Measurements from ENCODE around the gene AMIGO1.

AMIGO1 gene

DNA sequence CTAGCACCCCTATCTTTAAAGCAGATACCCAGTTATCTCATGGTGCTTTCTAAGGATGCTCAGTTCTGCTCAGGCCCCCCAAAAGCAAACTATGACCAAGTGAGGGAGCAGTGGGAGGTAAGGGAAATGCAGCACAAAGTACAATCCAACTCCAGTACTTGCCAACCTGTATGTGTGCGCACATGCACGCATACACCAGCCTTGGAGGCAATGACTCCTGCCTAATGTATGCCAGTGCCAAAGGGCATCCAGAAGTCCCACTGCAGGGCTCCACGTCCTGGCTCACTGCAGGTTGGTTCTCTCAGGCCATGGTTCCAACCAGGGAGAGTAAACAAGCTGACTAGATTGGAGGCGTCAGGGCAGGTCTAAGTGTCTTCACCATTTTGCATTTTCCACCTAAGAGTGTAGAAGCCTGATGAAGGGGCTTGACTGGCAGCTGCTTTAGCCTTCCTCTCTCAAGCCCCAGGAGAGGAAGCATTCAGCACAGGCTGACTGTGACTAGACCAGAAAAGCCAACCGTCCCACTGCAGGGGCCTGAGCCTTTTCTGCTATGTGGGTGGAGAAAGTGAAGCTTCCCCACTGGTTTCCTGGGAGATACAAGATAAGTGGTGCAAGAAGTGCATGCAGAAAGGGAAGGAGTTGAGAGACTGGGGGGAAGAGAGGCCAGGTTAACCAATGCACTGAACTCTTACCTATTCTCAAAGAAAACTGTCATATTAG, 7.7 kb downstream of the AMIGO1 start:
- no peak for DNase-seq

DNA sequence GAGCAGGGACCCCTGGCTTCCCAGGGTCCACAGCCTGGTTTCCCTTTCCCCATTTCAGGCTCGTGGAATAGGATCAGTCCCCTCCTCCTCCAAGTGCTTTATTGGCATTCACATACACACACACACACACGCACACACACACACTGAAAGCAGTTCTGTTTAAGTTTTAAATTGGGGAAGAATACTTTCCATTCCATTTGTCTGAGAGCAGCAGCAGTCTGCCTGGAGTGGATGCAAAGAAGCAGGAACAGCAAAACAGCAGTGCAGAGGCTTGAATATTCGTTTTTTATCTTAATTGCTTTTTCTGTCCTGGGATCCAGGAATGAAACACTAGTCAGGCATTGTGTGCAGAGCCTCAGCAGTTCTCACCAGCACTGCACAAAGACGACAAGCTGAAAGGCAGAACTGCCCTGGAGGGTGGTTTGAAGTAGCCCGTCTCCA, 8.6 kb downstream of the AMIGO1 start:
- DNase-seq, result peak; percentile 75

DNA sequence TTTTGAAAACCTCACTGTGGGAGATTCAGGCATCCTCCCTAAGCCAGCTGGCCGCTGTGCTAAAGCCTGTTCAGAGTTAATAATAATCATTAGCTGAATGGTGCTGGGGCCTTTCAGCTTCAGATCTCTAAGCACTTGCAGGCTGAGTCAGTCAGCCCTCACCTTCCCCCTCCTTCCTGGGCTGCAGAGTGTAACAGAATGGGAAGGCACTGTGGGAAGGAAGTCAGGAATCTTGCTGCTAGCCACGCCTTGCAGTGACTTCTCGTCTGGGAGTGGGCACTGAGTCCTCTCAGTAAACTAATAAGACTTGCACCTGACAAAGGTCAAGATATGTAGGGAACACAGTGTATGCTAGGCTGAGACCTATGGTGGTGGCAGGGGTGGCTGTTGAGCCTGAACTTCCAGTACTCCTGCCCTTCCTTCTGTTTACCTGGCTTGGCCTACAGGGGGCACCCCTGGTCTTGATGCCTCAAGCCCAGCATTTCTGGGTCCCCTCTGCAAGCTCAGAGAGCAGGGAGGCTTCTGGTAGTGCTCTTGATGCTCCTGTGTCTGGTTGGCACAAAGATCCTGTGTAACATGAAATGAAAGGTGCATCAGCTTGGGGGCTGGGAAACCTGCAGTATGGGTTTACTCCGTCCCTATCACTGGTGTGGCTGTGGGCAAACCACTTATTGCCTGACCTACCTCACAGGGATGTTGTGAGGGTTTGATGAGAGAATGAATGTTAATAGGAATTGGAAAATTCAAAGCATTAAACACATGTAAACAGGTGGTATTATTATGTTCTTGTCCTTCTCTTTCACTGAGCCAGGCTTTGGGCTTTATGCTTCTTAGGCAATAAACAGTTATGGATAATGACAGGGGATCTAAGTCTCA, 9.6 kb downstream of the AMIGO1 start:
- peak; percentile 53 for DNase-seq

DNA sequence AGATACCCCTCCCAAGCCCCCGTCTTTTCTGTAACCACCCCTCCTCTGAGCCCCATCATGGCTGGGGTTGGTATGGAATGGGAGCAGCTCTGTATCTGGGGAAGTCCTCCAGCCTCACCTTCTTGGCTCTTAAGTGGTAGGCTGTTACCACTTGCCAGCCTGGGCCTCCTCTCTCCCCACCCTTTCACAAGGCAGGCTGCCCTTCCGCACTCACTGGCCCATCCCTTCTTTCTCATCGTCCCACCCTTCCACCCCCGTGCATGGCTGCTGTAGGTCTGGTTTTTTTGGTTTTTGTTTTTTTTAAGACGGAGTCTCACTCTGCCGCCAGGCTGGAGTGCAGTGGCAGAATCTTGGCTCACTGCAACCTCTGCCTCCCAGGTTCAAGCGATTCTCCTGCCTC, 10.4 kb downstream of the AMIGO1 start:
- no peak for DNase-seq

DNA sequence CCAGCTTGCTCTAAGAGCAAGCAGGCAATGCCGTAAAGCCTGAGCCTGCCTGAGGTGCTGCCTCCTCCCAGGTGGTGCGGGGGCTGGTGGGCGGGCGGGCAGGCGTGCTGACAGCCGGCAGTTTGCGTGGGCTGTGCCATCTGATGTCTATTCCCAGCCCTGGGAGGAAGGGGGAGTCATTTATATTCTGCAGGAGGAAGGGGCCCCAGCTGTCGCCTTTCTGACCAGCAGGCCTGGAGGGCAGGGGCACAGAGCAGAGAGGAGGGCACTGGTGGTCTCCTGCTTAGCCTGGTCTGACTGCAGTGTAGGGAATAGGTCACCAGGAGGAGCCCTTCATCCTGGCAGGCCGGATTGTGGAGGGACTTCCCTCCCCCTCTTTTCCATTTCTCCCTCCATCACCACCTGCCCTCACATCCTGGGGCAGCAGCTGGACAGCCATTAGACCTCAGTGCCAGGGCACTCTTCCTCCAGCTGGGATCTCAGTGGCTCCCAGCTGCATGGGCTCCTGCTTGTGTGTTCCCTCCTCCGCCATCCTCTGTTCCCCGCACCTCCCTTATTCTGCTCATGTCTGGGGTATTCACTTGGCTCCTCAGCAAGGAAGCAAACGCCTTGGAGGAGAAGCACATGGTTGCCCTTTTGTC, 11.2 kb downstream of the AMIGO1 start:
- peak; percentile 22 for DNase-seq

DNA sequence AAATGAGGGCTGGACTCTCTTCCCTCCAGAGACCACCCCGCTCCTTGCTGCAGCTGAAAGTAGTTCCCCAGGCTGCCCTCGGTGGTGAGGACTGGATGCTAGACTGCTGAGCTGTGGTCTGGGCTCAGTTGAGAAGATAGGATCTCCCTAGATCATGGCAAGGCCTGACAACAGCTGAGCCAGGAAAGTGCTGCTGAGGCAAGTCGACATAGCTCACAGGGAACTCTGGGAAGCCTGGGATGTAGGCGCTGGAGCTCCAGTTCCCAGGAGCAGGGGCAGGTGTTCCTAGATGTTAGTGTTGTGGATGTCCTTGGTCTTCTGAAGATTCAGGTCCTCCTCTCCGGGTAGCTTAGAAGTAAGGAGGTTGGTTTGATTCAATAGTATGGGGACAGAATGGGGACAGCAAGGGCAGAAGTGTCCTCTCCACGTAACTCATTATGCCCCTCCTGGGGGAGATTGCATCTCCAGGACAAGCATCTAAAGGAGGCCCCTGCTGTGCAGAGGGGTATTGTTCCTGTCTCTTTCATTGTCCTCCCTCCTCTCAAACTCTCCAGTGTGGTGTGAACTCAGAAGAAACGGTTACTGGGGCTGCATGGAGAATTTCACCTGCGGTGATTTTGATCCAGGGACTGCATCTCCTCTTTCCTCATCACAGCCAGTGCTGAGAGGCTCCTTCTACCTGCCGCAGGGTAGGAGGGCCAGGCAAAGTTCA, 11.9 kb downstream of the AMIGO1 start:
- DNase-seq, result no peak

DNA sequence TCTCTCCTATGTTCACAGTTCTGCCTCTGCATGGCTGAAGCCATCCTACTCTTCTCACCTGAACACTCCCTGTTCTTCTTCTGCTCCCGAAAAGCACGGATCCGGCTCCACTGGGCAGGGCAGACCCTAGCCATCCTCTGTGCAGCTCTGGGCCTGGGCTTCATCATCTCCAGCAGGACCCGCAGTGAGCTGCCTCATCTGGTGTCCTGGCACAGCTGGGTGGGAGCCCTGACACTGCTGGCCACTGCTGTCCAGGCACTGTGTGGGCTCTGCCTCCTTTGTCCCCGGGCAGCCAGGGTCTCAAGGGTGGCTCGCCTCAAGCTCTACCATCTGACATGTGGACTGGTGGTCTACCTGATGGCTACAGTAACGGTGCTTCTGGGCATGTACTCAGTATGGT, 13.8 kb downstream of the AMIGO1 start:
- DNase-seq, result no peak

DNA sequence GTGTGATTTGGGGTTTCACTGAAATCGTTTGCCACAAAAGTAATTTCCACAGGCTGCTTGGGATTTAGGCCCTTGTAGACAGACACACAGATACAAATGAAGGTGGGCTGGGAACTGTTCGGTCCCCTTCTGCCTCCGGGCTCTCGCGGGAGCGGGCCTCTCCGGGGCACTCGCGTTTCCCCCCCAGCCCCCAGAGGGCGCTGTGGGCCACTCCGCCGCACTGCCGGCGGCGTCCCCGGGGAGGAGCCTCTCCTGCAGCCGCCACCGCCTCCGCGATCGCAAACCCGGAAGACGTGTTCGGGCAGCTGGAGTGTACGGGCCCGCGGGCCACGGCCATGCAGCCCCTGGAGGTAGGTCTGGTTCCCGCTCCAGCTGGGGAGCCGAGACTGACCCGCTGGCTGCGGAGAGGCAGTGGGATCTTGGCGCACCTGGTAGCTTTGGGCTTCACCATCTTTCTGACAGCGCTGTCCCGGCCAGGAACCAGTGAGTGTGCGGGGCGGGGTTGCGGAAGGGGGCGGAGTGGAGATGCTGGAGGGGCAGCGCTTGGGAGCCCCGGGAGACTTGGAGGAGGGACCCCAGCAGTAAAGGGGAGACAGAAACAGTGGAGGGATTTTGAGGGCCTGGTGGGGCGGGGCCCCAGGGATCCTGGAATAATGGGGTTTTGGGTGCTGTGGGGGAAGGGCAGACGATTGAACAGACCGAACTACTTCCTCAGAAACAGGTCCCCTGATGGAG, 15.6 kb downstream of the AMIGO1 start, which contains the start of gene CYB561D1:
TSS of gene CYB561D1 (plus strand) at position 290 of the 735 bp plus-strand sequence. CDS start at position 336, 46 bp downstream.
- peak; percentile 81 for DNase-seq

DNA sequence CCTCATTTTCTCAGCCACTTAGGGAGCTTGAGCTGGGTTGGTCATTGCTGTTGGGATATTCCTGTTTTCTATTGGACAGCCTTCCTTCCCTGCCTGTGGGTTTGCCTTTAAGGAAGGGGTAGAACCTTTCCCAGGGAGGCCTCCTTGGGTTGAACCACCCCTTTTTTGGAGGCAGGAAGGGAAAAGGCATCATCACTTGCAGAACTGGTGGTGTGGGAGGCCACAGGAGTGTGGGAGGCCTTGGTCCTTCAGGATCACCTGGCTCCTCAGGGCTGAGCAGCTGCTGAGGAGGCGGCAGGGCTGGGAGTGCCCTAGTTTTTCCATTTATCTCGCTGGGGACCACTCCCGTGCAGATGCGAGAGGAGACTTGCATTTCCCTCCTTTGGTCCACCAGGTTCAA, 16.3 kb downstream of the AMIGO1 start:
- DNase-seq, result no peak

DNA sequence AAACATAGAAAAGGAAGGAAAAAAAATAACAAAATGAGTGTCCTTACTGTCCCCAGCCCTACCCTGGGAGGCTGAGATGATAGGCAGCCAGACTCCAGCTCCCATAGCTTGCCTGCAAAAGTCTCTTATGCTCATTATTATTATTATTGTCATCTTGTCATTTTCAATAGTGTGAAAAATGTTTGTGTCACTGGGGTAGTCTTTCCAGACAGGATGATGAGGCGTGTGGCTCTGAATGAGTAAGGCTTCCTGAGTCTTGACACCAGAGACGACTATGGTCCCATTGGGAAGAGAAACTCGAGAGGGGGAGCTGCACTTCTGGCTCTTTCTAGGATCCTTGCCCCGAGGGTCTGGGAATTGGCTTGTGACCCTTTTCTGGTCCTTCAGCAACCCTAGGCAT, 16.7 kb downstream of the AMIGO1 start:
- no peak for DNase-seq

DNA sequence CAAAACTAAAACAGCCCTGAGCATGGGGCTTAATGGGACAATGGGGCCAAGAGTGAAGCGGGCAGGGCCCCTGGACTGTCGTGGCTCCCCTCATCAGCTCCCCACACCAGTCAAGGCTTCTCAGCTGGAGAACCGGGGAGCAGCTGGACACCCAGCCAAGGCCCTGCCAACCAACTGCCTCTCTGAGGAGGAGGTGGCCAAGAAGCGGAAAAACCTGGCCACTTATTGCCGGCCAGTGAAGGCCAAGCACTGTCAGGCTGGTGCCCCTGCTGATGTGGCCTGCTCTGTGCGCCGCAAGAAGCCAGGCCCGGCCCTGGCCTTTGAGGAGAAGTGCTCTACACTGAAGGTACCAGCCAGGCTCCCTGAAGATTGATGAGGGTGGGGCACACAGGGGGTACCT, 18.2 kb downstream of the AMIGO1 start:
- no peak for DNase-seq

DNA sequence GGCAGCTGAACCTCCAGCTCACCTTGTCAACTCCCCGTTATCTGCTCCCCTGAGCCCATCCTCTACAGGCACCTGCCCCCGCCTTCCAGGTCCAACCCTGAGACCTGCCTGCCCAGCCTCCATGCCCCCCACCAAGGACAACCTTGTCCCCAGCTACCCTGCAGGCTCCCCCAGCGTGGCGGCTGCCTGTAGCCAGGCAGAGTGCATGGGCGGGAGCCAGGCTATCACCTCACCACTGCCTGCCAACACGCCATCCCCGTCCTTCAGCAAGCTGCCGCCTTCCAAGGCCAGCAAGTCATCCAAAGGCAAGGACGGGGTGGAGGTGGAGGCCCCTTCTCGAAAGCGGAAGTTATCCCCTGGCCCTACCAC, 18.6 kb downstream of the AMIGO1 start:
- DNase-seq, result no peak

DNA sequence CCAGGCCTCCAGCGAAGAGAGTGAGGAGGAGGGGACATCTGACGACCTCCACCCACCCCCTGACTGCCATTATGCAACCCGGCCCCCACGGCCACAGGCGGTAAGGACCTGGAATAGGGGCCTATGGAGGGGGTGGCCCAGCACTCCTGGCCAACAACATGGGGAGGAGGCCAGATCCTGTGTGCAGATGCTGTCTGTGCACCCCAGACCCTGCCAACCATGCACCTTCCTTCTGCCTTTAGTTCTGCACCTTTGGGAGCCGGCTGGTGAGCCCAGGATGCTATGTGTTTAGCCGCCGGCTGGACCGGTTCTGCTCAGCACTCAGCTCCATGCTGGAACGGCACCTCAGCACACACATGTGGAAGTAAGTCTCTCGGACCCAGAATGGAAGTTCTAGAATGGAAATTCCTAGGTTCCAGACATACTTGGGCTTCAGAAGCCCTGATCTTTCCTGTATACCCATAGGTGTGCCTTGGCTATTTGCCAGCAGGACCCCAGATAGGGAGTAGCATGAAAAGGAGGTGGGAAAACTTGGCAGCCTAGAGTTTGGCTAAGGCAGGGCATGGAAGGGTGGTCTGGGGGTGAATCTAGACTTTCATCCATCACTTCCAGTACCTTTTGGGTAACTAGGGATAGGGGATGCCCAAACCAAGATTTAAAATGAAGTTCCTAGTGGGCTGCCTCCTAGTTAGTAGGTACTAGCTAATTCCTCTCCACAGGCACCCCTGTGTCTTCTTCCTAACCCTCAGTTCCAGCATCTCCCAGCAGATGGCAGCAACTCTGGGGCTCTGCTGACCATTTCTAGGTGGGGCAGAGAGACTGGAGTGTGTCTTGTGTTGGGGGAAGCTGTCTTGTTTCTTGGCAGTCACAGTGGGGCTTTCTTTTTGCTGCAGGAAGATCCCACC, 19.2 kb downstream of the AMIGO1 start:
- peak; percentile 59 for DNase-seq

DNA sequence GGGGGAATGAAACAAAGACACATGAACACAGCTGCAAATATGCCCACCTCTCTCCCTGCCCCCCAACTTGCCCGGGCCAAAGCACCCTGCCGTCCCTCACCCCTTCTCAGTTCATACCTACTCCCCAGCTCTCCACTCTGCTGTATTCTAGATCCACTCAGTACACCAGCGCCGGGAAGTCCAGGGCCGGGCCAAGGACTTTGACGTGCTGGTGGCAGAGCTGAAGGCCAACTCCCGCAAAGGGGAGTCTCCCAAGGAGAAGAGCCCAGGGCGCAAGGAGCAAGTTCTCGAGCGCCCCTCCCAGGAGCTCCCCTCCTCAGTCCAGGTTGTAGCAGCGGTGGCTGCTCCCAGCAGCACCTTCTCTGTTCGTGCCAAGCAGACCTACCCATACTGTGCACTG, 20.8 kb downstream of the AMIGO1 start:
- no peak for DNase-seq

DNA sequence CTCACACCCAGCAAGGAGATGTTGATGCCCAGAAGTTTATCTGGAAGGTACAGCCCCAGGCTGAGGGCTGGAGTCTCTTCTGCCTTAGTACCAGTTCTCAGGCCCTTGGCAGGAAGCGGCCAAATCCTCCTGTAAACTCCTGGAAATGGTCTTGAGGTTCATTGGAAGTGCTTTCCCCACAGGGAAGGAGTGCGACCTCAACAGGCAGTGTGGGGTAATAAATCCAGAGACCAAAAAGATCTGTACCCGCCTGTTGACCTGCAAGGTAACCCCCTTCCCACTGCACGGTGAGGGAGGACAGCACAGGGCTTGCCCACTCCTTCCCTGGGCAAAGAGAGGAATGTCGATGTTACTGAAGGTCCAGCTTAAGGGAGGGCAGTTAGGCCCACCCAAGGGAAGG, 21.3 kb downstream of the AMIGO1 start:
- DNase-seq, result no peak

DNA sequence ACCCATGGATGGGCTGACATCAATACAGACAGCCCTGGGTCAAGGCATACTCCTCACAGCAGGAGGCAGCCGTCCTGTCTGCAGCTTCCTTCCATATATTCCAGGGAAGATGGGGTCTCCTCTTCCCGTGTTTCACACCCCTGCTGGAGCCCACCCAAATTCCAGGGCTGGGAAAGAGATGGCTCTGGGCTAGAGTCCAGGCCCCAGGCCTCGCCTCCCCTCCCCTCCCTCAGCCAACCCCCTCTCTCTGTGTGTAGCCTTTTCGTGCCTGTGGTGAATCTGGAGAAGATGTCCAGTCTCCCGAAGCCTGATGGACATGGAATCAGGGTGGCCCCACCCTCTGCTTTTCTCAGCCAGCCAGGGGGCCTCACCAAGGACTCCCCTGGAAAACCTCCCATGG, 22.3 kb downstream of the AMIGO1 start:
- DNase-seq, result no peak

DNA sequence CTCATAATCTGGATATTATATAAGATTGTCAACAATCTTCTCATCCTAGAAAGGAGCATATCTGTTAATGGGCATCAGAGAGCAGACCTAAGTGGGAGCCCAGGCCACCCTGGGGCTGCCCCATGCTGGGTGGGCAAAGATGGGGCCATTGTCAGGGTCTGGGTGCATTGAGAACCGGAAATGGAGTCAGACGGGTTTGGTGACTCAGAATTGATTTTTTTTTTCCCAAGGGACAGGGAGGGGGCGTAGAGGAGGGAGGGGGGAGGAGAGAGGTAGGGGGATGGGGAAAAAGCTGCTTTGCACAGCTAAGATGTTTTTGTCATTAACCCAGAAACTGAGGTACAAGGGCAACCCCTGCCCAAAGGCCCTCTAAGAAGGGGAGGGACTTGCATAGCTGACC, 24.5 kb downstream of the AMIGO1 start:
- DNase-seq, result peak; percentile 52

DNA sequence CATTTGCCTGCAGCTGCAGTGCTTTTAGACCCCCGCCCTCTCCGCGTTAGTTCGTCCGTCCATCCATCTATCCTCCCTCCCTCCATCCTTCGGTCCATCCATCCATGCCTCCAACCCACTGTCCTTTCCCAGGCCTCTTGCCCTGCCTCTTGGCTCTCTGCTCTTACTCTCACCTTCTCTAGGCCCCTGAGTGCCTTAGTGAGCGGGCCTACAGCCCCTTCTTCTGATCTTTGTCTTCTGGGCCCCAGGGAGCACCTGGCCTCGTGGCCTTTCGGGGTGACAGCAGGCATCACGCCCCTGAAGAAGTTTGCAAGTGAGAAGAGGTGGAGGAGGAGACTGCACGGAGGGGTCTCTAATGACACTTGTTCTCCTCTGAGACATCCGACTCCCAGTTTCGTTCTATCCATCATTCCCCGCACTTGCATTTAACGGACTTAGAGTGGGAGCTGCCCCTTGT, 25.0 kb downstream of the AMIGO1 start:
- no peak for DNase-seq

DNA sequence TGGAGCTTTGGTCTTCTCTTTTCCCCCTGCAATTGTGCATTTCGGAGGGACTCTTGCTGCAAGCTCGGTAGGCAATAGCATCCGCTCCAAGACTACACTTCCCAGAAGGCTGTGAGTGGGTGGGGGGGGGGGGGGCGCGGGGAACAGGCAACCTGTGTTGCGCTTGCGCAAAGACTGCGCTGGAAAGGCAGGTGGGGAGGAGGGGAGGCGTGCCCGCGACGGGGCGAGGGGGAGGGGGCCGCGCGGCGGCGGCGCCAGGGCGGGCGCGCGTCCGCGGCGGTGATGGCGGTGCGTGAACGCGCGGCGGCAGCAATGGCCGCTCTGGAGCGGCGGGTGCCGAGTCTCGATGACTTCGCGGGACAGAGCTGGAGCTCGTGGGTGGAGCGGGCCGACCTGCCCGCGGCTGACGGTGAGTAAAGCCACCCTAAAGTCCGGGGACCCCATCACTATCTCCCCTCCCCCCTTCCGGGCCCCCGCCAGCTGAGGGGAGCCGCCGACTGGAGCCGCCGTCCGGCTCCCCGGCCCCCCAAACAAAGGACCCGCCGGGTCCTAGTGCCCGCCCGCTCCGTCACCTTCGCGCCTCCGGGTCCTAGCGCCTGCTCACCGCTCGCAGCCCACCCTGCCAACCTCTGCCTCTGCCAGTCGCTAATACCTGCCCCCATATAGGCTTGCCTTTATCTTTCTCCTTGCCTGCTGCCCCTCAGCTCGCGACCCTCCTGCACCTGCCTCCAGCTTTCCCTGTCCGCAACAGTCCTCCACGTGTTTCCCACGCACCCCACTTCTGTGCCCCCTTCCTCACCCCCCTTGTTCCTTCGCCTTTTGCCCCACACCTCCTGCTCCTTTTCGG, 25.6 kb downstream of the AMIGO1 start, which contains the start of gene ATXN7L2:
TSS of gene ATXN7L2 (plus strand) at position 234 of the 847 bp plus-strand sequence. CDS start at position 283, 49 bp downstream.
- peak; percentile 92 for DNase-seq
